GM21619 (cell line): Measurements from ENCODE around the gene NAIF1.
A peak's percentile ranks its signal among the peaks of the same experiment; 100 is the strongest.
"Not testable (repeated sequence)": the region's sequence is repeated elsewhere in the genome, so short reads cannot be mapped to it uniquely, and the experiment has no call there.

Experiments
- ATAC-seq: cut with Tn5 transposase; IDR thresholded peaks from one replicate; pipeline ENCODE4 v1.9.1; 2021; ENCODE audit not compliant: unreplicated experiment

Gene NAIF1, protein sequence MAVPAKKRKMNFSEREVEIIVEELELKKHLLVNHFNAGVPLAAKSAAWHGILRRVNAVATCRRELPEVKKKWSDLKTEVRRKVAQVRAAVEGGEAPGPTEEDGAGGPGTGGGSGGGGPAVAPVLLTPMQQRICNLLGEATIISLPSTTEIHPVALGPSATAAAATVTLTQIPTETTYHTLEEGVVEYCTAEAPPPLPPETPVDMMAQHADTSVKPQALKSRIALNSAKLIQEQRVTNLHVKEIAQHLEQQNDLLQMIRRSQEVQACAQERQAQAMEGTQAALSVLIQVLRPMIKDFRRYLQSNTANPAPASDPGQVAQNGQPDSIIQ

DNA sequence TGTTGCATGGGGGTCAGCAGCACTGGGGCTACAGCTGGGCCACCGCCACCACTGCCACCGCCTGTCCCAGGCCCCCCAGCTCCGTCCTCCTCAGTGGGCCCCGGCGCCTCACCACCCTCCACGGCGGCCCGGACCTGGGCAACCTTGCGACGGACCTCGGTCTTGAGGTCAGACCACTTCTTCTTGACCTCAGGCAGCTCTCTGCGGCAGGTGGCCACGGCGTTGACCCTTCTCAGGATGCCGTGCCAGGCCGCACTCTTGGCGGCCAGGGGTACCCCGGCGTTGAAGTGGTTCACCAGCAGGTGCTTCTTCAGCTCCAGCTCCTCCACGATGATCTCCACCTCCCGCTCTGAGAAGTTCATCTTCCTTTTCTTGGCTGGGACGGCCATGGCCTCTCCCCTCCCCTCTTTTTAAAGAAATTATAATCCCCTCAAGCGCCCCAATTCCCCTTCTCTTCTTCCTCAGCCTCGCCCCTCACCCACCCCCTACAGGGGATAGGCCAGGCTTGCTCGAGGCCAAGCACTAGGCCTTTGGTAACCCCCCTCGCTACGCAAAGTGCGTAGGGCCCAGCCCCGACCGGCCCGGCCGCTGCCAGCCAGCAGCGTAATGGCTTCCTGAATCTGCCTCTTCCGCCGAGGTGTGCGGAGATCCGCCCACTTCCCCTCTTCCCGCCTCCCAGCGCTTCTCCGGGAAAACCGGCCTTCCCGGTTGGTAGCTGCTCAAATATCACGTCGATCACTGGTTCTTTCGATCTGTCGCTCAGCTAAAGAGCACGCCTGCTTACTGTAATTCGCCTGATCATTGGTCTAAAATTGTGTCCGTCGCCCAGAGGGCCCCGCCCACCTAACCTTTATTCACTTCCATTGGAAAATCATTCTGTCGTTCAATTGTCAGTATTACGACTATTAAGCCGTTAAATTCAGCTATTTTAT lies at the start of gene NAIF1:
Gene NAIF1, minus strand, starts transcription at position 608 of the 932 bp plus-strand sequence. Its CDS starts 219 bp downstream, at position 389.
- ATAC-seq, result peak; percentile 52

DNA sequence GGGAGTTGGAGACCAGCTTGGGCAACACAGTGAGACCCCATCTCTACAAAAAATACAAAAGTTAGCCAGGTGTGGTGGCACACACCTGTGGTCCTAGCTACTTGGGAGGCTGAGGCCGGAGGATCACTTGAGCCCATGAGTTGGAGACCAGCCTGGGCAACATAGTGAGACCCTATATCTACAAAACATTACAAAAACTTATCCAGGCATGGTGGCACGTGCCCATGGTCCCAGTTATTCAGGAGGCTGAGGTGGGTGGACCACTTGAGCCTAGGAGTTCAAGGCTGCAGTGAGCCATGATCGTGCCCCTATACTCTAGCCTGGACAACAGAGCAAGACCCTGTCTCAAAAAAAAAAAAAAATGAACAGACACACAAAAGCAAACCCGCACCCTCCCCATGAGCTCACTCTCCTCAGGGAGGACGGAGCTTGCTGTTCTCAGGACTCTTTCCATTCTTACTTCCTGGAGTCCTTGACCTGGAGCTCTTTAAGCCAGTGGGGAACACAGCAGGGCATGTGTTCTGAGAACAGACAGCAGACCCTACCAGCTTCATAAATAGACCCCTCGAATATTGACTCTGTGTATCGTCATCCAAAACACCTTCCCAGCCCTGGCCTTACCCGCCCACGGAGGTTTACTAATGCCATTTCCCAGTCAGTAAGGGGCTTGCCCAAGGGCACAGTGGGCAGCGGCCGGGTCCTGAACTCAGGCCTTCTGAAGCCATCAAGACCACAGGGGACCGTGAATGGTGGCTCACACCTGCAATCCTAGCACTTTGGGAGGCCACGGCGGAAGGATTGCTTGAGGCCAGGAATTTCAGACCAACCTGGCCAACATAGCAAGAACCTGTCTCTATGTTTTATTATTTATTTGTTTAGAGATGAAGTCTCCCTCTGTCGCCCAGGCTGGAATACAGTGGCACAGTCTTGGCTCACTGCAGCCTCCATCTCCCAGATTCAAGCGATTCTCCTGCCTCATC lies 49.3 kb upstream of the NAIF1 start:
- ATAC-seq, result no peak

DNA sequence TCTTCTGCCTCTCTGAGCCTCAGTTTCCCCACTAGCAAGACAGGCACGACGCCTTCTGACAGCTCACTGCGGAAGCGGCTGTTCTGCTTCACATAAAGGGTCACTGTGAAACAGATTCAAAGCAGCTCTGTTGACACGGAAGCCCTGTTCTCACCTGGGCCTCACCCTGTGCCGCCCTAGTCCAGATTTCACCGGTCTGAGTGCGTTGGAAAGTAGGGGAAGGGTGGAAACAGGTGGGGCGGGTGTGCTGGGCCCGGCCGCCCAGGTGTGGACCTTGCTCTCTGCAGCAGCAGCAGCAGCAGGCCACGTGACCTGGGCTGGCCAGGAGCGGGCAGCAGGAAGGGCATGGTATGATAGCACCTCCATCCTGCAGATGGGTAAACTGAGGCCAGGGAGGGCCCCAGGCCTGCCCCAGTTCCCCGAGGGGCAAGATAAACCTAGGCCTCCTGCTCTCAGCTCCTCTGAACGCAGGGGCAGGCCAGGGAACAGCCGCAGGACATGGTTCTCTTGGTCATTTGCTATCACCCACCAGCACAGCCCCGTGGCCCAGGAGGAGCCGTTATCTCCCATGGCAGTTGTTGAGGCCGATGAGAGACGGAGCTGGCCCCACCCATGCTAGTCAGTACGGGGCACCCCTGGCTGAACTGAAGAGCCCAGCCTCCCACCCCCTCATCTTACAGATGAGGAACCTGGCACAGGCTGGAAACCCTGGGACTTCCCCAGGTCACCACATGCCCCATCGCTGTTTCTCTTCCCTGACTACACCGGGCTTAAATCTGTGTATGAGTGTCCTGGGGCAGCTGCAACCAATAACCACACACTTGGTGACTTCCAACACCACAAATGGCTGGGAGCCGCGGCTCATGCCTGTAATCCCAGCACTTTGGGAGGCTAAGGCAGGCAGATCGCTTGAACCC lies 48.3 kb upstream of the NAIF1 start:
- ATAC-seq, result no peak

DNA sequence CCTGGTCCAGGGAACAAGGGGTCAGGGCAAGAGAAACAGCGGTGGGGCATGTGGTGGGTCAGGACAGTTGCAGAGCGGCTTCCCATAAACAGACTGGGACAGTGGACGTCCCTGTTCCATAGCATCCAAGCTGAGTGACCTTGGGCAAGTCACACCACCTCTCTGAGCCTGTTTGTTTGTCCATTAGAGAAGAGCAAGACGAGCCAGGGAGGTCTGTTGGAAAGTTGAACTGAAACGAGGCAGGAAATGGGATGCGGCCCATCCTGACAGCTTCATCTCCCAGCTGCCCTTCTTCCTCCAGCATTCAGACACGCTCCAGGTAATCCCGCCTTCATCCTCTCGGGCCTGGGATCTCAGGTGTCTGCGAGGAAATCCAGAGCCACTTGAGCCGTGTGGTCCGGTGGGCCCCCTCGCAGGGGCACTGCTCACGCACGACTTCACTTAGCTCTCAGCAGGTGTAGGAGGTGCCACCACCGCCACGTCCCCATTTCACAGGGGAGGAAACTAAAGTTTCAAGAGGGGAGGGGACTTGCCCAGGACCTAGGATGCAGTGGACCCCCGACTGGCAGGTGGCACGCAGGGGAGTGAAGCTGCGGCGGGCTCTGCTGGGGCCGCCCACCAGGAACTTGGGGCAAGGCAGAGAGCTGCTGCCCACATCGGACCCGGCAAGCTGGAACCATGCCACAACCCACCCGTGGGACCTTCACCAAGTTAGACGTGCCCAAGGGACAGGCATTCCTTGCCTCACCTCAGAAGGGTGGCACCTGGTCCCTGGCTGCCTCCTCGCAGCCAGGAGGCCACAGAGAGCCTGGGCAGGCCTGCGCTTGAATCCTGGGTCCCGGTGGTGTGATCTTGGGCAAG lies 47.4 kb upstream of the NAIF1 start:
- no peak for ATAC-seq

DNA sequence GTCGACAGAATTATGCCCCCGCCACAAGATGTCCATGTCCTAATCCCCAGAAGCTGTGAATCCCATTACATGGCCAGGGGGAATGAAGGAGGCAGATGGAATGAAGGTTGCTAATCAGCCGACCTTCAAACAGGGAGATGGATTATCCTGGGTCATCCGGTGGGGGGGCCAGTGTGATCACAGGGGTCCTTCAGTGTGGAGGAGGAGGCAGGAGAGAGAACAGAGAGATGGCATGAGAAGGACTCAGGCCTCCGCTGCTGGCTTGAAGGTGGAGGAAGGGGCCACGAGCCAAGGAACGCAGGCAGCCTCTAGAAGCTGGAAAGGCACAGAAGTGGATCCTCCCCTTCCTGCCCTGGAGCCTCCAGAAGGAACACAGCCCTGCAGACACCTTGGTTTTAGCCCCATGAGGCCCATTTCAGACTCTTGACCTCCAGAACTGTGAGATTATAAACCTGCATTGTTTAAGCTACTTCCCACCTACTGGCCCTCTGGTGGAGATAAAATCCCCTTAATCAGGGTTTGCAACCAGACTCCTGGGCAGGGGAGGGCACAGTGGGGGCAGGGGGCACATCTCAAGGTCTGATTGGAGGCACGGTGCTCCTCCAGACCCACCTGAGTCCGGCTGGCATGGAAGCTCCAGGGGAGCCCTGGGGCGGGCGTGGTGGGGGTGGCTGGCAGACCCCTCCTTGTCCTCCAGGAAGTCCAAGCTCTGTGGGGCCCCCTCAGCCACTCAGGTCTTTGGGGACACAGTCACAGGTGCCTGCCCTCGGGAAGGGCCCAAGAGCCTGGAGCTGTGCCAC lies 46.6 kb upstream of the NAIF1 start:
- no peak for ATAC-seq

DNA sequence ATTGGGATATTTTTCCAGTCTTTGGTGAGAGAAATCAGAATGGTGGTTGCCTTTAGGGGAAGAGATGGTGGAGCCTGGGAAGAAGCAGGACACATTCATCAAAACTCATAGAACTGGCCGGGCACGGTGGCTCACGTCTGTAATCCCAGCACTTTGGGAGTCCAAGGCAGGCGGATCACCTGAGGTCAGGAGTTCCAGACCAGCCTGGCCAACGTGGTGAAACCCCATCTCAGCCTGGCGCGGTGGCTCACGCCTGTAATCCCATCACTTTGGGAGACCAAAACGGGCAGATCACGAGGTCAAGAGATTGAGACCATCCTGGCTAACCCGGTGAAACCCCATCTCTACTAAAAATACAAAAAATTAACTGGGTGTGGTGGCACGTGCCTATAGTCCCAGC lies 44.6 kb upstream of the NAIF1 start:
- not testable (repeated sequence) for ATAC-seq

DNA sequence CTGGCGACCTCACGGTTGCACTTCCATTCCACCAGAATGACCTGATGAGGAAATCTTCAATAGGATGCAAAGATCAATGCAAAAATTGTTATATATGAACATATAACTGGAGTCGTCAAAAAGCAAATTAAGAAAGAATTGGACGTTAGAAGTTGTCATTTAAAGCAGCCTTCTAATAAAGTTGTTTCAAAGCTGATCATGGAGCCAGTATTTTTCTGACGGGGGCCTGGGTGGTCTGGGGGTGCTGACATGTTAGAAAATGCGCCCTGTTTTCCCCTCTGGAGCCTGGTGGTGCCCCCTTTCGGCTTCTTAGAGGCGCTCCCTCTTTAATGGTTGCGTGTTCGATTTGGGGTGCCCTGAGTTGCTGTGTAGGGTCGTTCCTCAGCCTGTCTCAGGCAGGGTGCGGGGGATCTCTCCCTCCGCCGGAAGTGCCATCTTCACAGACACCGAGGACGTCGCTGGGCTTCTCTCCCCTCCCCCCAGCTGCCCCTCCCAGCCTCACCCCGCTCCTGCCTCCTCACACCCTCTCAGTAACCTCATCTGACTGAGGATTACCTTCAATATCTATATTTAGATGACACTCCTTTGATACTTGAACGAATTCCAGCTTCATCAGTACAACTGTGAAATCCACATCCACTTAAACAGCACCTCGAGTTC lies 42.1 kb upstream of the NAIF1 start:
- no peak for ATAC-seq

DNA sequence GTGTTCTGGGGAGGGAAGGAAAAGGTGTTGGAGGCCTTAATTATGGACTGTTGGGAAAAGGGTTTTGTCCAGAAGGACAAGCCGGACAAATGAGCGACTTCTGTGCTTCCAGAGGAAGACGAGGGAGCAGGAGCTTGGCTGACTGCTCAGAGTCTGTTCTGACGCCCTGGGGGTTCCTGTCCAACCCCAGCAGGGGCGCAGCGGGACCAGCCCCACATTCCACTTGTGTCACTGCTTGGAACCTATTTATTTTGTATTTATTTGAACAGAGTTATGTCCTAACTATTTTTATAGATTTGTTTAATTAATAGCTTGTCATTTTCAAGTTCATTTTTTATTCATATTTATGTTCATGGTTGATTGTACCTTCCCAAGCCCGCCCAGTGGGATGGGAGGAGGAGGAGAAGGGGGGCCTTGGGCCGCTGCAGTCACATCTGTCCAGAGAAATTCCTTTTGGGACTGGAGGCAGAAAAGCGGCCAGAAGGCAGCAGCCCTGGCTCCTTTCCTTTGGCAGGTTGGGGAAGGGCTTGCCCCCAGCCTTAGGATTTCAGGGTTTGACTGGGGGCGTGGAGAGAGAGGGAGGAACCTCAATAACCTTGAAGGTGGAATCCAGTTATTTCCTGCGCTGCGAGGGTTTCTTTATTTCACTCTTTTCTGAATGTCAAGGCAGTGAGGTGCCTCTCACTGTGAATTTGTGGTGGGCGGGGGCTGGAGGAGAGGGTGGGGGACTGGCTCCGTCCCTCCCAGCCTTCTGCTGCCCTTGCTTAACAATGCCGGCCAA lies 41.3 kb upstream of the NAIF1 start:
- ATAC-seq, result no peak

DNA sequence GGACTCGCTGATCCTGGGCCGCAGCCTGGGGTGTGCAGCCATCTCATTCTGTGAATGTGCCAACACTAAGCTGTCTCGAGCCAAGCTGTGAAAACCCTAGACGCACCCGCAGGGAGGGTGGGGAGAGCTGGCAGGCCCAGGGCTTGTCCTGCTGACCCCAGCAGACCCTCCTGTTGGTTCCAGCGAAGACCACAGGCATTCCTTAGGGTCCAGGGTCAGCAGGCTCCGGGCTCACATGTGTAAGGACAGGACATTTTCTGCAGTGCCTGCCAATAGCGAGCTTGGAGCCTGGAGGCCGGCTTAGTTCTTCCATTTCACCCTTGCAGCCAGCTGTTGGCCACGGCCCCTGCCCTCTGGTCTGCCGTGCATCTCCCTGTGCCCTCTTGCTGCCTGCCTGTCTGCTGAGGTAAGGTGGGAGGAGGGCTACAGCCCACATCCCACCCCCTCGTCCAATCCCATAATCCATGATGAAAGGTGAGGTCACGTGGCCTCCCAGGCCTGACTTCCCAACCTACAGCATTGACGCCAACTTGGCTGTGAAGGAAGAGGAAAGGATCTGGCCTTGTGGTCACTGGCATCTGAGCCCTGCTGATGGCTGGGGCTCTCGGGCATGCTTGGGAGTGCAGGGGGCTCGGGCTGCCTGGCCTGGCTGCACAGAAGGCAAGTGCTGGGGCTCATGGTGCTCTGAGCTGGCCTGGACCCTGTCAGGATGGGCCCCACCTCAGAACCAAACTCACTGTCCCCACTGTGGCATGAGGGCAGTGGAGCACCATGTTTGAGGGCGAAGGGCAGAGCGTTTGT lies 40.5 kb upstream of the NAIF1 start:
- no peak for ATAC-seq

DNA sequence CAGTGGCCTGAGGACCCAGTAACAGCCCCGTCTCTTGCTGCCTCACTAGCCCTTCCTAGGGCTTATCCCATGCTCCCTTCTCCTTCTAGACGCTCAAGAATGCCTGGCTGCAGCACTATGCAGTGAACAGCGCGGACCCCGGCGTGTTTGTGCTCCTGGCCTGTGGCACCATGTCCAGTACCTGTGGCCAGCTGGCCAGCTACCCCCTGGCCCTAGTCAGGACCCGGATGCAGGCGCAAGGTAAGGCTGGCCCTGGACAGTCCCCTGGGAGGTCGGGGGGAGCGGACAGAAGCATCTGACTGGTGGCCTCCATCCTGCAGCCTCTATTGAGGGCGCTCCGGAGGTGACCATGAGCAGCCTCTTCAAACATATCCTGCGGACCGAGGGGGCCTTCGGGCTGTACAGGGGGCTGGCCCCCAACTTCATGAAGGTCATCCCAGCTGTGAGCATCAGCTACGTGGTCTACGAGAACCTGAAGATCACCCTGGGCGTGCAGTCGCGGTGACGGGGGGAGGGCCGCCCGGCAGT lies 39.9 kb upstream of the NAIF1 start:
- no peak for ATAC-seq

DNA sequence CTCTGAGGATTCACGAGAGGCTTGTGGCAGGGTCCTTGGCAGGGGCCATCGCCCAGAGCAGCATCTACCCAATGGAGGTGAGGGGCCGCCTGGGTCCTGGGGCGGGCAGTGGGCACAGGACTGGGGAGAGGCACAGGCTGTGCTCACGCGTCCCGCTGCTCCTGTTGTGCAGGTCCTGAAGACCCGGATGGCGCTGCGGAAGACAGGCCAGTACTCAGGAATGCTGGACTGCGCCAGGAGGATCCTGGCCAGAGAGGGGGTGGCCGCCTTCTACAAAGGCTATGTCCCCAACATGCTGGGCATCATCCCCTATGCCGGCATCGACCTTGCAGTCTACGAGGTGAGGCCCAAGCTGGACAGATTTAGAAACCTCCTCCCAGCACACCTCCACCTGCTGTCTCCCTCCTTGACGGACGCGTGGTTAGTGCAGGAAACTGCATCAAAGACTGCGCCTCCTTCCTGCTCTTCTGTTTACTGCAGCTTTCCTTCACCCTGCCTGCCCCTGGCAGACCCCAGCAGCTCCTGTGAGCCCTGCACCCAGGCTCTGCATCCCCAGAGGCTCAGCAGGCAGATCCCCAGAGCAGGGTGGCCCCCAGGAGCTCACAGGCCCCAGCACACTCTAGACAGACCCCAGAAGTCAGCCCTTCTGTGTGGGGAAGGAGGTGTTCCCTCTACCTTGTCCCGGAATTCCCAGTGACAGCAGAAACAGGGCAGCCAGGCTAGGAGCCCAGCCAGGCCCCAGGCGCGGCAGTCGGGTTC lies 39.2 kb upstream of the NAIF1 start:
- no peak for ATAC-seq

DNA sequence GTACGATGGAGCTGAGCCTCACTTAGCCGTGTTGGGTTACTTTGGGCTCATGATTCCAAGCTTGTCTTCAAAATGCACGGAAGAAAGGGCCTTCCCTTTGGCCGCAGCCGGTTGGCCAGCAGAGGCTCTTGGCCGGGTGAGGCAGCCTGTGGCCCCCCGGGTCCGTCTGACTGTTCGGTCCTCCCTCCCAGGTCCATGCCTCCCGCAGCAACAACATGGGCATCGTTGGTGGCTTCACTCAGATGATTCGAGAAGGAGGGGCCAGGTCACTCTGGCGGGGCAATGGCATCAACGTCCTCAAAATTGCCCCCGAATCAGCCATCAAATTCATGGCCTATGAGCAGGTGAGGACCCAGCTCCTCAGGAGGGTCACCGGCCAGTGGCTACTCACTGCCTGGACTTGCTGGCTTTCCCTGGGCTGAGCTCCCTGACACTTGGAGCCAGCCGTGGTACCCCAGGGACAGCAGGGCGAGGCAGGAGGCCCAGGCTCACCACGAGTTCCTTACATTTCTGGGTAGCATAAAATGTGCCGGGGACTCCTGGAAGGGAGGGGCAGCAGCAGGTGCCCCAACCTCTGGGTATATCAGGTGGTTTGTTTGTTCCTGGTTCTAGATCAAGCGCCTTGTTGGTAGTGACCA lies 38.5 kb upstream of the NAIF1 start:
- ATAC-seq, result no peak

DNA sequence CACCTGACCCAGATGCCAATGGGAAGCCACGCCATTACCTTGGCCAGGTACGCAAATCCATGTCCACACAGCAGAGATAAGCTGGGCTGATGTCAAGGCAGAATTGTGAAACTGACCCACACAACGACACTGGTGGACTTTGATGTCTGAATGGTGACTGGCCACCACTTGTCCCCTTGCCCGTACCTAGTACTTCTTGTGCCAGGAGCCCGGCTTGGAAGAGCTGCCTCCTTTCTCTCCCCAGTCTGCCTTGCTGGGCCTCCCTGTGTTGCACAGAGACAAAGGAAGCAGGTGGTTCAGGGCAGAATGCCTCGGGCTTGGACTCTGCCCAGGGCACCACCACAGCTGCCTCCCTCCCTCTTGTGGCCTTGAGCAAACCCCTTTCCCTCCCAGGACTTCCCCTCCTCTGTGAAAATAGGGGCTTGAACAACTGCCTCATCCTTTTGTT lies 37.1 kb upstream of the NAIF1 start:
- ATAC-seq, result no peak

DNA sequence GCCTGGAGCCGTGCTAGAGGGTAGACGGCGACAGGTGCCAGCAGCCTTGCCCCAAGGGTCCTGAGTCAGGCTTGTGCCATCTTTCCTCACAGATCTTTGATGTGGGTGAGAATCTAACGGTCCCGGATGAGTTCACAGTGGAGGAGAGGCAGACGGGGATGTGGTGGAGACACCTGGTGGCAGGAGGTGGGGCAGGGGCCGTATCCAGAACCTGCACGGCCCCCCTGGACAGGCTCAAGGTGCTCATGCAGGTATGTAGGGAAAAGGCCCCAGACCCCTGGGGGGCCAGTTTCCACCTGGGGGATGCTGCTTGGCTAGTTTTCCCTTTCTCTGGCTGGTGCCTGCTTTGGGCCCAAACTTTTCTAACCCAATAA lies 36.5 kb upstream of the NAIF1 start:
- ATAC-seq, result no peak
